Stimulated activated naive B cell treated with anti-CD40 and anti-IgM and Interleukin-4, amounts not matched to agents 10 μg/mL and 1 μg/mL and 100 μg/mL, for 72 hours (primary cell): ENCODE measurements around the gene CYP2J2.
A peak's percentile ranks its signal among the peaks of the same experiment; 100 is the strongest.
"Not testable (repeated sequence)": the region's sequence is repeated elsewhere in the genome, so short reads cannot be mapped to it uniquely, and the experiment has no call there.

Source experiments
- ATAC-seq, 2 donors: fragments of 150-1000 bp; cut with Tn5 transposase; replicated peaks; 2 replicates each; pipeline ENCODE4 v1.10.0; 2021; ENCODE audit warnings: moderate library complexity in 1 of 2
- DNase-seq: peaks from one replicate; pipeline ENCODE4 v3.0.0; 2021
- H3K27ac Mint-ChIP-seq: one replicate; pipeline ENCODE4 v1.8.0; 2022; ENCODE audit warnings: mild to moderate bottlenecking, mixed read lengths
- H3K27me3 Mint-ChIP-seq, 2 donors: one replicate each; pipeline ENCODE4 v1.8.0; 2022; ENCODE audit warnings: mixed read lengths in 2 of 2
- H3K36me3 Mint-ChIP-seq, 2 donors: one replicate each; pipeline ENCODE4 v1.8.0; 2022; ENCODE audit warnings: mixed read lengths in 2 of 2, mild to moderate bottlenecking in 1 of 2
- H3K4me1 Mint-ChIP-seq, 2 donors: one replicate each; pipeline ENCODE4 v1.8.0; 2022; ENCODE audit warnings: mixed read lengths in 2 of 2, mild to moderate bottlenecking in 1 of 2
- H3K4me3 Mint-ChIP-seq, 2 donors: one replicate each; pipeline ENCODE4 v1.8.0; 2022; ENCODE audit warnings: mild to moderate bottlenecking in 2 of 2, mixed read lengths in 2 of 2, moderate library complexity in 1 of 2
- H3K9me3 Mint-ChIP-seq, 2 donors: one replicate each; pipeline ENCODE4 v1.8.0; 2022; ENCODE audit warnings: mixed read lengths in 2 of 2, mild to moderate bottlenecking in 1 of 2

The CYP2J2 gene

DNA sequence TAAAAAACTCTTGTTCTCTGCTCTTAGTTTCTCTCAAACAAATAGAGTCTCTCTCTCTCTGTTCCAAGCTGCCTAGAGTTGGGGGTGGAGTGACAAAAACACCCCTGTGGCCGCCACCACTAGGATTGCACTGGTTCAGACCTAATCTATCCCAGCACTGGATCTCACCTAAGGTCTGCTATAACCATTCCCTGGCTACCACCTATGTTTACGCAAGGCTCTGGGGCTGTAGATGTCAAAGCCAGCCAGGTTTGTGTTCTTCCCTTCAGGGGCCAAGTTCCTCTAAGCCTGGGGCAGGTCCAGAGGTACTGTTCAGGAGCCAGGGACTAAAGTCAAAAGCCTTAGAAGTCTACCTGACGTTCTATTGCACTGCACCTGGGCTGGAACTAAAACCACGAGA lies 12.8 kb upstream of the CYP2J2 start:
- no peaks in the 10 kb centered on the region for H3K4me1 Mint-ChIP-seq
- peaks cover 26 to 27% of the 10 kb centered on the region in 2 donors for H3K27me3 Mint-ChIP-seq
- DNase-seq (no peak), ATAC-seq (no peak)
- H3K27ac Mint-ChIP-seq: no peak overlapping the region
- no peak overlapping the region for H3K4me3 Mint-ChIP-seq
- H3K36me3 Mint-ChIP-seq: no peaks in the 10 kb centered on the region
- peaks cover 9 to 11% of the 10 kb centered on the region in 2 donors for H3K9me3 Mint-ChIP-seq

DNA sequence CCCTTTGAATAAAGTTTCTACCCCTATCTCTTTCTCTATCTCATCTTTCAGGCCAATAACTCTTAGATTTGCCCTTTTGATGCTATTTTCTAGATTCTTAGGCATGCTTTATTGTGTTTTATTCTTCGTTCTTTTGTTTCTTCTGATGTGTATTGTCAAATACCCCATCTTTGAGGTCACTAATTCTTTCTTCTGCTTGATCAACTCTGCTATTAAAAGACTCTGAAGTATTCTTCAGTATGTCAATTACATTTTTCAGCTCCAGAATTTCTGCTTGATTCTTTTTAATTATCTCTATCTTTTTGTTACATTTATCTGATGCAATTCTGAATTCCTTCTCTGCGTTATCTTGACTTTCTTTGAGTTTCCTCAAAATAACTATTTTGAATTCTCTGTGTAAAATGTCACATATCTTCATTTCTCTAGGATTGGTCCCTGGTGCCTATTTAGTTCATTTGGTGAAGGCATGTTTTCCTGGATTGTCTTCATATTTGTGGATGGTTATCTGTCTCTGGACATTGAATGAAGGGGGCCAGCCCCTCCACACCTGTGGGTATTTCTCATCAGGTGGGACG lies 11.2 kb upstream of the CYP2J2 start:
- Mint-ChIP-seq H3K27me3 (peaks cover 27 to 34% of the 10 kb centered on the region in 2 donors), H3K36me3 (no peaks in the 10 kb centered on the region), H3K27ac (no peak overlapping the region), H3K4me1 (no peaks in the 10 kb centered on the region), H3K4me3 (no peak overlapping the region), H3K9me3 (peaks cover 9 to 11% of the 10 kb centered on the region in 2 donors)
- DNase-seq (no peak), ATAC-seq (no peak)

GRCh38 chr1:59936358-59936821 lies 9.8 kb upstream of the CYP2J2 start:
- peaks cover 9 to 11% of the 10 kb centered on the region in 2 donors for H3K9me3 Mint-ChIP-seq
- H3K4me1 Mint-ChIP-seq: no peaks in the 10 kb centered on the region
- DNase-seq (no peak), ATAC-seq (no peak)
- no peak overlapping the region for H3K4me3 Mint-ChIP-seq
- H3K36me3 Mint-ChIP-seq: no peaks in the 10 kb centered on the region
- H3K27ac Mint-ChIP-seq: no peak overlapping the region
- peaks cover 27% of the 10 kb centered on the region in 2 donors for H3K27me3 Mint-ChIP-seq

DNA sequence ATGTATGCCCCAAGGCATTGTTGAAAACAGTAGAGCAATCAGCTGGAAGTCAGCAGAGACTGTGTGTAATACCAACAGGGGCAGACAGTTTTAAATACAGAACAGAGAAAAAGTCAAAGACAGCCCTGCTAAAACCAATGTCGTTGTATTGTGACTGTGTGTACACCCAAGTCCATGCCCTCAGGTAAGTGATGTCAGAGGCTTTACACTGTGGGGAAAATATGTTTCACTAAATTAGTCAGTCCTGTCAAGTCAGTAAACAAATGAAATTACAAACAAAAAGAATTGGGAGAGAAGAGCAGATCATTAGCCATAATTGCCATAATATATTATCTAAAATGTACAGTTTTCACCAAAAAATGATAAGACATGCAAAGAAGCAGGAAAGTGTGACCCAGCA lies 2.4 kb upstream of the CYP2J2 start:
- H3K4me1 Mint-ChIP-seq: peaks cover 4 to 8% of the 10 kb centered on the region in 2 donors
- no peaks in the 10 kb centered on the region for H3K36me3 Mint-ChIP-seq
- peaks cover 25% of the 10 kb centered on the region in 2 donors for H3K27me3 Mint-ChIP-seq
- H3K27ac Mint-ChIP-seq: no peak overlapping the region
- DNase-seq: no peak
- no peak overlapping the region for H3K4me3 Mint-ChIP-seq
- peaks cover under 1 to 1% of the 10 kb centered on the region in 2 donors for H3K9me3 Mint-ChIP-seq
- ATAC-seq: no peak

GRCh38 chr1:59927213-59927612 lies 640 bp upstream of the CYP2J2 start:
- Mint-ChIP-seq H3K4me1 (peaks cover 4 to 8% of the 10 kb centered on the region in 2 donors), H3K27ac (no peak overlapping the region), H3K36me3 (peaks cover 0 to 5% of the 10 kb centered on the region in 2 donors), H3K4me3 (peak overlapping the region in 1 of 2 donors; percentile 92), H3K9me3 (peaks cover 6 to 7% of the 10 kb centered on the region in 2 donors), H3K27me3 (peaks cover 16 to 25% of the 10 kb centered on the region in 2 donors)
- ATAC-seq (no peak), DNase-seq (no peak)

DNA sequence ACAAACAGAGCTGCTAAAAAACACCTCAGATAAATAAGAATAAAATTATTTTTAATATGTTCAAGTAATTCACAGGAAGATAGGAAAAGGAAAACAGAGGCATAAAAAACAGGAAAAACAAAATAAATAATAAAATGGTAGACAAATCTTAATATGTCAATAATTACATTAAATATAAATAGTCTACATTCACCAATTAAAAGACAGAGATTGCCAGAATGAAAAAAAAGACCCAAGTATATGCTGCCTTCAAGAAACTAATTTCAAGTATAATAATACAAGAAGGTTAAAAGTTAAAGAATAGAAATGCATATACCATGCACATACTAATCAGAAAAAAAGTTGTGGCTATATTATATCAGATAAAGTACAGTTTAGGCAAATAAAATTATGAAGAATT lies 1.9 kb downstream of the CYP2J2 start:
- Mint-ChIP-seq H3K27me3 (peaks cover 13 to 26% of the 10 kb centered on the region in 2 donors), H3K36me3 (peaks cover 0 to 5% of the 10 kb centered on the region in 2 donors), H3K9me3 (peaks cover 6 to 7% of the 10 kb centered on the region in 2 donors)

DNA sequence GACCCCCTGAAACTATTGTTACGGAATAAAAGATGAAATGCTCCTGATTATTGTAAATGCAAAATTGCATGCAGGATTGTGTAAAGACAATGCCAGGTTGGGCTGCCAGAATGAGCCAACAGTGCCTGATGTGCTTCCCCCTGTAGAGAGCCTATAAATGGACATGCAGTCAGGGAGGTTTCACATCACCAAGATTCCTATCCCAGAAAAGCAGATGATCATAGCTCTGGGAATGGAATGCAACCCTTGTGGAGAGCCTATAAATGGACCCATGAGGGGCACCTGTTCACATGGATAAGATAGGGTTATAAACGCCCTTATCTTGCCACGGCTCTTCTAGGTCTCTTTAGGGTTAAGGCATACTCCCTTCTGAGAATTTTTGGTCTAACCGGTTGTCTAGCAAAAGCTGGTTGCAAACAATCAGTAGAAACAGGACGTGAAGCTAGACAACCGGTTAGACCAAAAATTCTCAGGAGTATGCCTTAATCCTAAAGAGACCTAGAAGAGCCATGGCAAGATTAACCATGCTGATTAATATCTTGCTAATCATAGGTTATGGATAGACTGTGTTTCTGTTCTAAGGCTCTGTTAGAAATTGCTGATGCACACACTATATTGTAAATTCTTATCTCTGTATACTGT lies 5.2 kb downstream of the CYP2J2 start:
- not testable (repeated sequence) for H3K4me3 Mint-ChIP-seq, ATAC-seq, H3K4me1 Mint-ChIP-seq, H3K27ac Mint-ChIP-seq, DNase-seq, H3K9me3 Mint-ChIP-seq, H3K36me3 Mint-ChIP-seq
- H3K27me3 Mint-ChIP-seq: peaks cover 11 to 15% of the 10 kb centered on the region in 2 donors

More for the DNA sequence above, 1.9 kb downstream of the CYP2J2 start:
- ATAC-seq (no peak), DNase-seq (no peak)
- Mint-ChIP-seq H3K4me1 (peaks cover 4 to 8% of the 10 kb centered on the region in 2 donors), H3K4me3 (no peak overlapping the region), H3K27ac (no peak overlapping the region)

DNA sequence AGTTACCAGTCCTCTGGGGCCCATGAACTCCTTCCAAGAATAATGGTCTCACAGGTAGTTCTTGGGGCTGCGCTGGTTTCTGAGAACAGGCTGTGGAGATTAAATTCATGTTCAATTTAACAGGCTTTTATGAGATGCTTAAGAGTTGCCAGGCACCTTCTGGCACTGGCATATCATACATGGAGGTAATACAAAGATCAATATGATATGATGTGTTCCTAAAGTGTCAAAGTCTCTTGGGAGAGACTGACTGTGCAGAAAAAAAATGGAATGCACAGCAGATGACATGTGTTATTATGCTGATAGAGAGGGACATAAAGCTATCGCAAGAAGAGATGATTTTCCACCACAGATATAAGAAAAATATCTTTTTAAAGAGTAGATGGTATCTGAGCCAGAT lies 6.8 kb downstream of the CYP2J2 start:
- Mint-ChIP-seq H3K27me3 (peaks cover 11 to 19% of the 10 kb centered on the region in 2 donors), H3K27ac (no peak overlapping the region), H3K4me1 (no peaks in the 10 kb centered on the region), H3K4me3 (no peak overlapping the region), H3K9me3 (peaks cover 6 to 7% of the 10 kb centered on the region in 2 donors), H3K36me3 (peaks cover 0 to 5% of the 10 kb centered on the region in 2 donors)
- ATAC-seq (no peak), DNase-seq (no peak)

GRCh38 chr1:59917785-59918180 lies 8.8 kb downstream of the CYP2J2 start:
- Mint-ChIP-seq H3K27ac (no peak overlapping the region), H3K36me3 (no peaks in the 10 kb centered on the region), H3K27me3 (peaks cover 11 to 19% of the 10 kb centered on the region in 2 donors), H3K4me3 (no peak overlapping the region), H3K9me3 (no peaks in the 10 kb centered on the region), H3K4me1 (no peaks in the 10 kb centered on the region)
- no peak for ATAC-seq
- DNase-seq: no peak

DNA sequence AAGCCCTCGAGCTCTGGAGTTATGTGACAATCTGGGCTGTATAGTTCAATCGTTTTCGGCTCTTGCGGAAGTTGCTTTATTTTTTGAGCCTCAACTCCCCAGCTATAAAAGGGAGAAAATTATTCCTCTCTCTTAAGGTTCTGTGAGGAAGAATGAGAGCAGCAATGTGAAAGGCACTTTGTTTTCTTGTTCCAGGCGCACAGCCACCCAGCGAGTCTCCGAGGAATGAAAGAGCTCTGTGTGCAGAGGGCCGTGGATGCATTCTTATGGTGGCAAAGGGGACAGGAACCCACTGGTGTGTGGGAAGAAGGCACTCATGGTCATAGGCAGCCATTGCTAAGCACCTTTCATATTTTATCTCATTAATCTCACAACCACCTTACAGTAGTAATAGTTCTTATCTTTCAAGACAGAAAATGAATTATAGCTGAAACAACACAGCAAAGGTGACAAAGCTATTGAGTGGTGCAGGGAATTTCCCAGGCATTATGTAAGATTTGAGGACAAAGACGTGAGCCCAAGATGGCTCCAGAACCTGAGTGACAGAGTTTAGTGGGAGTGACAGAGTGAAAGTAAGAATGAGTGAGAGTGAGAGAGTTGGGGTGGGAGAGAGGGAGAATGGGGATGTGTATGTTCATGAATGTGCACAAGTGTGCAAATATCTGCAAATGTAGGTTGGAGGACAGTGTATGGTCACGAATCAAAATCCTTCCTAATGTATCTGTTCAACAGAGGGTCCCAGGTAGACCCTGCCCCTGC lies 9.4 kb downstream of the CYP2J2 start:
- H3K4me1 Mint-ChIP-seq: no peaks in the 10 kb centered on the region
- no peaks in the 10 kb centered on the region for H3K9me3 Mint-ChIP-seq
- ATAC-seq: no peak
- no peak for DNase-seq
- no peak overlapping the region for H3K27ac Mint-ChIP-seq
- peaks cover 11 to 19% of the 10 kb centered on the region in 2 donors for H3K27me3 Mint-ChIP-seq
- no peaks in the 10 kb centered on the region for H3K36me3 Mint-ChIP-seq
- H3K4me3 Mint-ChIP-seq: no peak overlapping the region

- H3K4me1 Mint-ChIP-seq: no peaks in the 10 kb centered on the region
- no peak overlapping the region for H3K4me3 Mint-ChIP-seq
- no peaks in the 10 kb centered on the region for H3K36me3 Mint-ChIP-seq
- H3K27me3 Mint-ChIP-seq: peaks cover 5 to 16% of the 10 kb centered on the region in 2 donors
- H3K9me3 Mint-ChIP-seq: no peaks in the 10 kb centered on the region
- no peak for ATAC-seq
- no peak overlapping the region for H3K27ac Mint-ChIP-seq
- no peak for DNase-seq
Observed at GRCh38 chr1:59915516-59915915, 11.1 kb downstream of the CYP2J2 start.

- H3K4me1 Mint-ChIP-seq, DNase-seq, H3K9me3 Mint-ChIP-seq, ATAC-seq, H3K36me3 Mint-ChIP-seq, H3K4me3 Mint-ChIP-seq, H3K27ac Mint-ChIP-seq: not testable (repeated sequence)
- peaks cover 5 to 16% of the 10 kb centered on the region in 2 donors for H3K27me3 Mint-ChIP-seq
Observed at GRCh38 chr1:59914791-59915286, 11.7 kb downstream of the CYP2J2 start.

DNA sequence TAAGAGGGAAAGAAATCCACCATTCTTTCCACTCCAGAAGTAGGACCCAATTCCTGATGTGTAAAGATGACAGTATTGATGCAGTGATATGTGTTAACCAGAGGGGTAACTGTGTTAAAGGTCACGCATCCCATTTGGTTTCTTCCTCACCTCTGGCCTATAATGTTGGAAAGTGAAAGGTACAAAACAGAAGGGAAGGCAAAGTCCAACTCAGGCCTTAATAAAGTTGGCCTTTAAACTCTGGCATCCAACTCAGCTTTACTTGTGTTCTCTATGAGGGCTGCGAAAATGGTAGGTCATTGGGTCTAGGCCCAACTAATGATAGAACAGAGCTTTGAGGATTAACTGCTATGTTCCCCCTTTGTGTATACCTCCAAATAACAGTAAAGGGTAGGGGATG lies 17.9 kb downstream of the CYP2J2 start:
- Mint-ChIP-seq H3K4me3 (no peak overlapping the region), H3K9me3 (no peaks in the 10 kb centered on the region), H3K4me1 (no peaks in the 10 kb centered on the region), H3K27ac (no peak overlapping the region), H3K27me3 (no peaks in the 10 kb centered on the region), H3K36me3 (no peaks in the 10 kb centered on the region)
- DNase-seq (no peak), ATAC-seq (no peak)

DNA sequence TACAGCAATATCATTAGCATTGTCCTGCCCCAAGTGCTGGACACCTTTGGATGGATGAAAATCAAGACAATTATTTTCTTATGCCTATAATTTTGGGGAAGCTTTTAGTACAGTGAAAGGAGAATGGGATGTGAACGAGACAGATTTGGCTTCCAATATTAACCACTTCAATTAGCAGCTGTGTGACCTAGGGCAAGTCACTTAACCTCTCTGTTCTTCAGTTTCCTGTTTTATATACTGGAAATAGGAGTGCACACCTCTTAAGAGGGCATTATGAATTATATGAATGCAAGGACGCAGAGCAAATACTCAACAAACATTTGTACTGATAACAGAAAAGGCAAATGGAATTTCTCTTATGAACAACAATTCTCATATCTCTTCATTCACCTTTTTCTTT lies 18.5 kb downstream of the CYP2J2 start:
- no peak overlapping the region for H3K4me3 Mint-ChIP-seq
- no peaks in the 10 kb centered on the region for H3K36me3 Mint-ChIP-seq

More for the DNA sequence above, 18.5 kb downstream of the CYP2J2 start:
- H3K27me3 Mint-ChIP-seq: no peaks in the 10 kb centered on the region
- no peak for ATAC-seq
- H3K4me1 Mint-ChIP-seq: peaks cover 2 to 4% of the 10 kb centered on the region in 2 donors
- no peak for DNase-seq
- no peaks in the 10 kb centered on the region for H3K9me3 Mint-ChIP-seq
- no peak overlapping the region for H3K27ac Mint-ChIP-seq
